Measurements from ENCODE around the gene SEMA4D. TPM values are rescaled to one million over a fixed set of nuclear protein-coding genes. Genes with fewer than 3 reads are reported as not detected.

The SEMA4D gene
- total RNA-seq, 1 donor from 2014 or later, result 79.7 TPM

GRCh38 chr9:89491694-89492093 is 6.2 kb downstream of the SEMA4D start:
- ChIA-PET POLR2A (no interaction called here), CTCF (no interaction called here)
- no peaks in the 10 kb centered on the region for H3K27me3 Mint-ChIP-seq
- peaks cover 94% of the 10 kb centered on the region for H3K4me1 Mint-ChIP-seq
- ATAC-seq (ENCODE audit: low read depth) (no peak), DNase-seq (no peak)
- H3K4me3 Mint-ChIP-seq, result no peak overlapping the region
- peak overlapping the region; percentile 48 for H3K27ac Mint-ChIP-seq
- H3K36me3 Mint-ChIP-seq (ENCODE audit: low read depth), result peaks cover 11% of the 10 kb centered on the region
- H3K9me3 Mint-ChIP-seq, result no peaks in the 10 kb centered on the region
- intact Hi-C loops (cut with micrococcal nuclease), result no loop called here
- TF ChIP-seq CTCF (IDR thresholded peaks at IDR 0.05), result no peak

- H3K27me3 Mint-ChIP-seq, result no peaks in the 10 kb centered on the region
- H3K36me3 Mint-ChIP-seq (ENCODE audit: low read depth), result peaks cover 18% of the 10 kb centered on the region
- peaks cover 92% of the 10 kb centered on the region for H3K4me1 Mint-ChIP-seq
- H3K27ac Mint-ChIP-seq, result peak overlapping the region; percentile 80
- peak overlapping the region; percentile 46 for H3K4me3 Mint-ChIP-seq
- ATAC-seq (ENCODE audit: low read depth) (peak; percentile 68), DNase-seq (no peak)
- H3K9me3 Mint-ChIP-seq, result no peaks in the 10 kb centered on the region
- POLR2A ChIA-PET, result interaction anchor here (0.7 to 1.5 kb wide), 6 partner anchors 9 to 179 kb away, joined by 3 to 7 read pairs (median 4); partner anchors contain the start of gene CKS2
- no peak for TF ChIP-seq CTCF (IDR thresholded peaks at IDR 0.05)
- CTCF ChIA-PET, result interaction anchor here (1.4 to 1.7 kb wide), 2 partner anchors 59 to 89 kb away, joined by 4 to 6 read pairs; no protein-coding TSS in a partner anchor
- intact Hi-C loops (cut with micrococcal nuclease), result loop anchor here (1.0 kb wide), 1 partner anchor 9 kb away; no protein-coding TSS in a partner anchor
Observed at GRCh38 chr9:89489548-89490530, 8.1 kb downstream of the SEMA4D start.

- H3K4me3 Mint-ChIP-seq, result no peak overlapping the region
- no peak for TF ChIP-seq CTCF (IDR thresholded peaks at IDR 0.05)
- ATAC-seq (ENCODE audit: low read depth) (no peak), DNase-seq (no peak)
- no peaks in the 10 kb centered on the region for H3K9me3 Mint-ChIP-seq
- intact Hi-C loops (cut with micrococcal nuclease), result no loop called here
- H3K36me3 Mint-ChIP-seq (ENCODE audit: low read depth), result peaks cover 18% of the 10 kb centered on the region
- no peaks in the 10 kb centered on the region for H3K27me3 Mint-ChIP-seq
- ChIA-PET CTCF (interaction anchor here (1.1 to 1.7 kb wide), 2 partner anchors 60 kb away, joined by 3 to 6 read pairs; no protein-coding TSS in a partner anchor), POLR2A (interaction anchor here (1.4 kb wide), 1 partner anchor 179 kb away, joined by 5 read pairs; the partner anchor contains the start of gene CKS2)
- peaks cover 92% of the 10 kb centered on the region for H3K4me1 Mint-ChIP-seq
- H3K27ac Mint-ChIP-seq, result peak overlapping the region; percentile 1
Observed at GRCh38 chr9:89488936-89489335, 9.0 kb downstream of the SEMA4D start.

GRCh38 chr9:89488131-89488530 is 9.8 kb downstream of the SEMA4D start:
- DNase-seq (no peak), ATAC-seq (ENCODE audit: low read depth) (no peak)
- Mint-ChIP-seq H3K9me3 (no peaks in the 10 kb centered on the region), H3K4me3 (no peak overlapping the region), H3K4me1 (peaks cover 92% of the 10 kb centered on the region), H3K36me3 (ENCODE audit: low read depth) (peaks cover 18% of the 10 kb centered on the region), H3K27me3 (no peaks in the 10 kb centered on the region), H3K27ac (peak overlapping the region; percentile 4)
- no peak for TF ChIP-seq CTCF (IDR thresholded peaks at IDR 0.05)
- ChIA-PET POLR2A (interaction anchor here (0.6 to 0.7 kb wide), 2 partner anchors 10 to 78 kb away, joined by 3 read pairs; no protein-coding TSS in a partner anchor), CTCF (interaction anchor here (1.1 kb wide), 1 partner anchor 61 kb away, joined by 3 read pairs; no protein-coding TSS in a partner anchor)
- intact Hi-C loops (cut with micrococcal nuclease), result no loop called here

- ATAC-seq (ENCODE audit: low read depth) (no peak), DNase-seq (no peak)
- peaks cover 92% of the 10 kb centered on the region for H3K4me1 Mint-ChIP-seq
- H3K36me3 Mint-ChIP-seq (ENCODE audit: low read depth), result peaks cover 14% of the 10 kb centered on the region
- peak overlapping the region; percentile 57 for H3K27ac Mint-ChIP-seq
- H3K4me3 Mint-ChIP-seq, result no peak overlapping the region
- no peaks in the 10 kb centered on the region for H3K27me3 Mint-ChIP-seq
- TF ChIP-seq CTCF (IDR thresholded peaks at IDR 0.05), result no peak
- CTCF ChIA-PET, result interaction anchor here (1.6 to 1.8 kb wide), 2 partner anchors 10 to 62 kb away, joined by 4 read pairs; no protein-coding TSS in a partner anchor
- intact Hi-C loops (cut with micrococcal nuclease), result no loop called here
- POLR2A ChIA-PET, result interaction anchor here (0.6 kb wide), 1 partner anchor 23 kb away, joined by 4 read pairs; no protein-coding TSS in a partner anchor
- H3K9me3 Mint-ChIP-seq, result no peaks in the 10 kb centered on the region
Observed at GRCh38 chr9:89486681-89487080, 11.2 kb downstream of the SEMA4D start.

Data from activated B cell treated with CpG ODN at 0.5 μM for 24 hours (primary cell).